IMR-90 (cell line): ENCODE data around the gene TWIST2. TPM values are rescaled to one million over a fixed set of nuclear protein-coding genes. Genes with fewer than 3 reads are reported as not detected.

Experiments
- ATAC-seq: fragments of 200-7000 bp; cut with Tn5 transposase; 2 replicates; pipeline ENCODE4 v1.9.1; 2020; ENCODE audit warnings: low read depth, mild to moderate bottlenecking, moderate library complexity
- BruUV-seq: library from RNA; stranded (reverse); fragments of 400-500 nt; replicated peaks from 2 replicates; lab custom pipeline; 2021; lab: Mats Ljungman, UMichigan
- CTCF ChIA-PET: fragments of 300-600 bp; formaldehyde crosslinking; extraction: SDS; loops from one replicate; lab custom pipeline; 2021; ENCODE audit warnings: antibody characterized with exemption; lab: Yijun Ruan, JAX
- POLR2A ChIA-PET: fragments of 300-600 bp; sonication (Branson Sonifier 250); formaldehyde crosslinking; loops from one replicate; lab custom pipeline; 2022; ENCODE audit warnings: antibody characterized with exemption; ENCODE audit not compliant: unreplicated experiment; lab: Charles Lee
- DNase-seq: peaks from one replicate; pipeline ENCODE4 v3.0.0; 2013
- H2AFZ ChIP-seq: replicated peaks from 2 replicates; pipeline ENCODE3; 2013; ENCODE audit warnings: low read length, mild to moderate bottlenecking; ENCODE audit not compliant: poor library complexity
- H2AK5ac ChIP-seq: 2 replicates; pipeline ENCODE4 v1.6.1; 2013; ENCODE audit warnings: low read depth, low read length, inconsistent platforms
- H2AK9ac ChIP-seq: replicated peaks from 2 replicates; pipeline ENCODE3; 2013; ENCODE audit warnings: mild to moderate bottlenecking, low read depth, low read length, moderate library complexity; ENCODE audit not compliant: poor library complexity
- H2BK120ac ChIP-seq: 2 replicates; pipeline ENCODE4 v1.6.1; 2013; ENCODE audit warnings: low read depth, low read length, inconsistent platforms
- H2BK15ac ChIP-seq: 3 replicates; pipeline ENCODE4 v1.6.1; 2013; ENCODE audit warnings: low read depth, low read length, inconsistent platforms
- H2BK20ac ChIP-seq: 2 replicates; pipeline ENCODE4 v1.6.1; 2013; ENCODE audit warnings: low read depth, mild to moderate bottlenecking, inconsistent platforms, low read length, moderate library complexity
- H2BK5ac ChIP-seq: 2 replicates; pipeline ENCODE4 v1.6.1; 2013; ENCODE audit warnings: mild to moderate bottlenecking, low read depth, low read length, inconsistent platforms; ENCODE audit not compliant: poor library complexity, severe bottlenecking
- H3K14ac ChIP-seq: replicated peaks from 2 replicates; pipeline ENCODE4 v1.6.1; 2013; ENCODE audit warnings: low read depth, low read length, inconsistent platforms
- H3K18ac ChIP-seq: 2 replicates; pipeline ENCODE4 v1.6.1; 2013; ENCODE audit warnings: low read depth, low read length, control low read depth
- H3K23ac ChIP-seq: 2 replicates; pipeline ENCODE4 v1.6.1; 2013; ENCODE audit warnings: low read depth, low read length, inconsistent platforms
- H3K27ac ChIP-seq: 2 replicates; pipeline ENCODE4 v1.5.1; 2013; ENCODE audit warnings: mild to moderate bottlenecking, control low read depth, low read length; ENCODE audit not compliant: insufficient read depth
- H3K27me3 ChIP-seq: 2 replicates; pipeline ENCODE4 v1.6.1; 2013; ENCODE audit warnings: low read length; ENCODE audit not compliant: control insufficient read depth, insufficient read depth
- H3K36me3 ChIP-seq: 2 replicates; pipeline ENCODE4 v1.6.1; 2013; ENCODE audit warnings: low read length, mixed read lengths; ENCODE audit not compliant: control insufficient read depth, insufficient read depth
- H3K4ac ChIP-seq: 2 replicates; pipeline ENCODE4 v1.6.1; 2013; ENCODE audit warnings: low read depth, low read length, inconsistent platforms
- H3K4me1 ChIP-seq: 2 replicates; pipeline ENCODE4 v1.6.1; 2013; ENCODE audit warnings: low read length, mixed read lengths; ENCODE audit not compliant: control insufficient read depth, insufficient read depth
- H3K4me2 ChIP-seq: 2 replicates; pipeline ENCODE4 v1.6.1; 2013; ENCODE audit warnings: low read depth, mild to moderate bottlenecking, control low read depth, low read length, moderate library complexity
- H3K4me3 ChIP-seq: 2 replicates; pipeline ENCODE4 v1.5.1; 2013; ENCODE audit warnings: low read depth, mild to moderate bottlenecking, control low read depth, low read length, moderate library complexity; ENCODE audit not compliant: insufficient read depth
- H3K56ac ChIP-seq: 2 replicates; pipeline ENCODE4 v1.6.1; 2013; ENCODE audit warnings: low read length, inconsistent platforms; ENCODE audit not compliant: insufficient read depth; ENCODE audit errors: extremely low read depth
- H3K79me1 ChIP-seq, 2 experiments: 2 replicates each; pipeline ENCODE4 v1.6.1; 2013; ENCODE audit warnings: low read length in 2 of 2, inconsistent platforms in 1 of 2, low read depth in 1 of 2
- H3K9ac ChIP-seq: 2 replicates; pipeline ENCODE4 v1.6.1; 2013; ENCODE audit warnings: low read depth, low read length, control low read depth
- H3K9me1 ChIP-seq: 2 replicates; pipeline ENCODE4 v1.6.1; 2013; ENCODE audit warnings: low read length, inconsistent platforms; ENCODE audit not compliant: insufficient read depth
- H3K9me3 ChIP-seq: 2 replicates; pipeline ENCODE4 v1.6.1; 2013; ENCODE audit warnings: low read length; ENCODE audit not compliant: control insufficient read depth, insufficient read depth
- H4K20me1 ChIP-seq: 2 replicates; pipeline ENCODE4 v1.6.1; 2013; ENCODE audit warnings: low read length, inconsistent platforms; ENCODE audit not compliant: insufficient read depth
- H4K5ac ChIP-seq: 2 replicates; pipeline ENCODE4 v1.6.1; 2013; ENCODE audit warnings: mild to moderate bottlenecking, low read depth, low read length, control low read depth
- H4K8ac ChIP-seq, 2 experiments: 2 replicates each; pipeline ENCODE4 v1.6.1; 2013; ENCODE audit warnings: low read depth in 2 of 2, low read length in 2 of 2, control low read depth in 1 of 2, inconsistent platforms in 1 of 2
- H4K91ac ChIP-seq: 2 replicates; pipeline ENCODE4 v1.6.1; 2013; ENCODE audit warnings: low read depth, low read length, inconsistent platforms; ENCODE audit not compliant: insufficient read depth
- BHLHE40 ChIP-seq: fragments of 150-350 bp; IDR thresholded peaks from 2 replicates; pipeline ENCODE4 v1.6.1; 2016; ENCODE audit warnings: mild to moderate bottlenecking, low read depth, low read length
- CHD1 ChIP-seq: IDR thresholded peaks from 2 replicates; pipeline ENCODE4 v1.6.1; 2012; ENCODE audit warnings: low read depth, low read length, improper control_type of control experiment
- WGBS, 2 experiments: methylation state at CpG; one replicate each; pipeline versions ENCODE4 v1.1.5 to v1.1.7; 2013; ENCODE audit warnings: missing lambda C conversion rate in 2 of 2; ENCODE audit not compliant: insufficient read length in 1 of 2; ENCODE audit errors: extremely low coverage in 2 of 2; 5-methylcytosine and 5-hydroxymethylcytosine counted together
- dilution Hi-C: fragments of 300-500 bp; cut with HindIII; formaldehyde crosslinking; loops from one replicate; pipeline ENCODE4 v1.14.3; 2018; ENCODE audit warnings: low sequenced_read_pairs; ENCODE audit not compliant: unreplicated experiment
- in situ Hi-C: fragments of 300-500 bp; cut with MboI; formaldehyde crosslinking; loops from 3 replicates; pipeline ENCODE4 v1.14.3; 2019; ENCODE audit warnings: low sequenced_read_pairs, inconsistent platforms, mixed read lengths
- intact Hi-C: fragments of 100-400 bp; cut with micrococcal nuclease; formaldehyde crosslinking; loops from 2 replicates; pipeline ENCODE4 v1.10.0; 2022
- polyA plus RNA-seq, 3 experiments: library from polyadenylated mRNA; depleted of rRNA; stranded (reverse); fragments of >200 nt; gene quantifications; 2 replicates each; pipeline ENCODE4 v1.2.3, GENCODE V29; 2012; ENCODE audit warnings: low replicate concordance in 1 of 3
- total RNA-seq: library from RNA; depleted of rRNA; stranded (reverse); fragments of >200 nt; gene quantifications from 2 replicates; pipeline ENCODE4 v1.2.3, GENCODE V29; 2012

The TWIST2 gene
- total and polyA plus RNA-seq, 2 of the 4 experiments (the other 2 are of a cell fraction) = 9.3 to 33.6 TPM

DNA sequence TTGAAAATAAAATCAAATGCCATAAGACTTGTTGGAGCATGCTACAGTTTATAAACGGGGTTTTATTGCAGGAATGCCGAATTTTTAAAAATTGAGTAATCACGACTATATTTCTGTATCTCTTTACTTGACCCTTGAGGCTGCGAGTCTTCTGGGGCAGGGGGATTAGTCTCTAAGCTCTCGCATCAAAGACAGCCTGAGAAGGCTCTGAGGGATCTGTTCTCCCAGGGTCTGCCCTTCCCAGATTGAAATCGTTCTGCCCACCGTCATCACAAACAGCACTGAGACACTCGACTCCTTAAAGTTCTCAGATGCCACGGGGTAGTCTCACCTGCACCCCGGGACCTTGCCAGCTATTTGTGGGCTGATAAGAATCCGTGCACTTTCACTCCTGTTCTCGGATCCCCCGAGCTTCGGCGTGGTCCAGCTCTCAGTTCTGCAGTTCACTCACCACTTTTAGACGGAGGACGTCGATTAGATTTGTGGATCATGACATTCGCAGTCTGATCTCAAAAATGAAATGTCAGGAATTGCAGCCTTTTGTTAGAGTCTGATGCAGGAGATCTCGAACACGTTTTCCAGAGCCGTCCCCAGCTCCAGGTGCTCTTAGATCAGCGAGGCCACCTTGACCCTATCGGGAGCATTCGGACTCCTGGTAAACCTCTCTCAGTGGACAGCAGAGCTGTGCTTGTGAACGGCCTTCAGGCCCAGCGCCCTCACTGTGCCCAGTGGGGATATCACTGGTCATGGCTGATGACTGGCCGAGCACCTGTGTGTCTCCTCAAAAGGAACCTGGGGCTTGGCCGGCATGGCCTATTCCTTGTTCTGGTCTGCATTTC lies 43.0 kb downstream of the TWIST2 start:
- Histone ChIP-seq H4K91ac (no peak overlapping the region), H3K9me3 (no peaks in the 10 kb centered on the region), H2AK9ac (no peak overlapping the region), H2BK15ac (no peak overlapping the region), H2AK5ac (no peak overlapping the region), H3K4me3 (no peak overlapping the region), H2BK120ac (no peak overlapping the region), H4K20me1 (peaks cover 14% of the 10 kb centered on the region), H3K23ac (no peak overlapping the region), H2BK20ac (no peak overlapping the region), H3K9me1 (peaks cover 9% of the 10 kb centered on the region; the same call in 1 of the 2 replicates), H3K4me1 (peaks cover 16% of the 10 kb centered on the region), H2AFZ (no peak overlapping the region), H3K56ac (no peak overlapping the region), H3K4me2 (no peak overlapping the region), H3K4ac (no peak overlapping the region), H3K18ac (no peak overlapping the region), H3K9ac (no peak overlapping the region), H3K36me3 (peaks cover 28% of the 10 kb centered on the region), H3K27ac (no peak overlapping the region), H3K27me3 (no peaks in the 10 kb centered on the region), H3K79me1 (peaks cover 15 to 67% of the 10 kb centered on the region in 2 experiments; a peak in 3 of 4 replicates), H3K14ac (no peak overlapping the region), H4K5ac (no peak overlapping the region), H2BK5ac (no peak overlapping the region), H4K8ac (no peak overlapping the region)
- 92% methylated on average over 23 of the region's 29 CpGs; no CpG with 5 or more reads in 1 of the 2 experiments for WGBS, 2 experiments
- intact Hi-C loops = no loop called here
- ATAC-seq = no peak
- in situ Hi-C loops = no loop called here
- no TSS peak for BruUV-seq
- dilution Hi-C loops = no loop called here
- TF ChIP-seq BHLHE40 (no peak), CHD1 (no peak)
- POLR2A ChIA-PET = no interaction called here
- no peak for DNase-seq
- CTCF ChIA-PET = no interaction called here
